HS-27A (cell line): ENCODE data around the gene TOP3B.

Source experiments
- DNase-seq: peaks from one replicate; pipeline ENCODE4 v3.0.0-alpha.2; 2012; ENCODE audit warnings: low read depth, missing footprints

The TOP3B gene

DNA sequence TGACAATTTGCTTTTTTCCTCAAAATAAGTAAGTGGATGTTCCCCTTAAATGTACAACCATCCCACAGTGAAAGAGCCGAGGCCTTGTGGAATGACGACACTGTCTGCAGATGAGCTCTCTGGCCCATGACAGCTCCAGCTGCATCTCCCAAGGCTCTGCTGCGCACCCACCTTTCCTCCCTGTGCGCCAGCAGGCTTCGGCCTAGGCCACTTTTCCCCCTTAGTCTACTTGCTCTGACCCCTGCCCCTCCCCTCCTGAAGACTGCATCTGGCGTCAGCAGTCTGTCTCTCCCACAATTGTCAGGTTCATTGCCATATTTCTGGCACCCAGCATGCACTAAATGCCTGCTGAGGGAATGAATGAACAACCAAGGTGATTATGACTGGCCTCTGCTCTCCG, 2.0 kb downstream of the TOP3B start:
- no peak for DNase-seq

DNA sequence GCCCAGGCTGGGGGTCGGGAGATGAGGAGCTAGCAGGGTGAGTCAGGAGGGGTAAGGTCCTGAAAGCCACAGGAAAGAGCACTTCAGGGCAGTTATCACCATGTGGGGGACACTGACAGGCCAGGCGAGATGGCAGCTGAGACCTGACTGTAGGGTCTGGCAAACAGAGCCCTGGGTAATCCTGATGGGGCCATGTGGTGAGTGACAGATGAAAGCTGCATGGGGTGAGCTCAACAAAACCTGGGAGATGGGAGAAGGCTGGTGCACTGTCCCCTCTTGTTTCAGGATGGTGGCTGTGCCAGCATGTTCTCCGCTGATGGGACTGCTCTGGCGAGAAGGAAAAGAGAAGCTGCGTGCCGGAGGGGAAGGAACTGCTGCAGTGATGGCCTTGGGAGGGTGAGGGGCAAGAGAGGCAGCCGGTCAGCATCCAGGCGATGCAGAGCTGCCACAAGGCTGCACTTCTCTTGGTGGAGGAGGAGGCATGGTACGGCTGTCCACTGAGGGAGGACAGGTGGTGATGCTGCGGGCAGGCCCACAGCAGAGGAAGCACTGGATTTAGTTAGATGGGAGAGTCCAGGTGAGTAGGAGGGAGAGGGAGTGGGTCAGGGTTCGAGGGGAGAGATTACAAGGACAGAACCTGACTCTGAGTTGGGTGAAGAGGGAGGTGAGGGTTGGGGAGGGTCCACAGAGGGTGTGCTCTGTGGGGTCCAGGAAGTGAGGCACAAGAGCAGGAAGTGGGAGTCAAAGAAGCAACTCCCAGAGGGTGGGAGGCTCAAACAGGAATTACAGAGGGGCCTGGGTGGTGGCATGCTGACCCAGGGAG, 3.8 kb downstream of the TOP3B start:
- DNase-seq = no peak

DNA sequence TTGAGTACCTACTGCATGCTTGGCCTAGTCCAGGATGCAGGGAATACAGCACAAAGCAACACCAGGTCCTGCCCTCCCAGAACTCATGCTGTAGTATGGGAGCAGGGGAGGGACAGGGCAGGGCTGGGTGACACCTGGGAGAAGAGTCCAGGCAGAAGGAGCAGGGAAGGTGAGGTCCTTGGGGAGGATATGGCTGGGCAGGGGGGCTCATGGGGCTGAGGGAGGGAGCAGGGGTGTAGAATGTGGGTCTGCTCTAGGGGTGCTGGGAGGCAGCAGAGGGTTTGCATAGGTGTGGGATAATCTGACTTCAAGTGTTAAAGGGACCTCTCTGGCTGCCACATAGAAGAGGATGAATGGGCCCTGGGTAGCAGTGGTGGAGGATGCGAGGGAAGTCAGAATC, 4.8 kb downstream of the TOP3B start:
- no peak for DNase-seq

DNA sequence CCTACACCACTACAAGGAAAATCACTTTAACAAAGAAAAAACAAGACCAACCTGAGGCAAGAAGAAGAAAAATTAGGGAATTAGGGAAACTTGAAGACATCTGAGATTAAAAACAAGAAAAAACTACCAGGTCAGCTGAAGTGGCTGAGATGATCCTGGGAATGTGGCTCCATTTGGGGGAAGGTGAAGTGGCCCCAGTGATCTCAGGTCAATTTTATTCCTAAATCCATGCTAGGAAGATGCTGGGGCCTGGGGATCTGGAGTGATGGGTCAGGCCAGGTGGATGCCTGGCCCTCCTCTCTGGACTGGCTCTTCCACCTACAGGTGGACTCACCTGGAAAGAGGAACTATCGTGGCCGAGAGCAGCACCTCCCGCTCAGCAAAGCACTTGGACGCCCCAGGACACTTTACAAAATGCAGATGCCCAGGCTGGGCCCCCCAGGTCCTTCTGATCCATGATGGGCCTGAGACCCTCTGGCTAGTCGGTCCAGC, 6.7 kb downstream of the TOP3B start:
- DNase-seq = no peak

DNA sequence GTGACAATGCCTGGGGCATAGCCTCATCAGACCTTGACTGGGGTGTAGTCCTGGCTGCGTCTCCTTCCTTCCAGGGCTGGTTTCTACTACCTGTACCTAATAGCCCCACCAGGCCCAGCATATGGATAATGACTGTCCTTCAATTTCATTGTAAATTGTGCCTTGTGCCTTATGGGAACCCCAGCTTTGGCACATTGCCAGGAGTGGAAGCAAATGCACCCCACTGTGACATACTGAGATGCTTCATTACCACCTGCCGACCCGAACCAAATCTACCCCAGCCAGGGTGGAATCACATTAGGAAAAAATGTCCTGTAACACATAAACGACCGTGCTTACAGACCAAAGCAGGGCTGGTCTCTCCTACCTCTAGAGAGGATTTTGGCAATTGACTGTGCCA, 7.3 kb downstream of the TOP3B start:
- no peak for DNase-seq

DNA sequence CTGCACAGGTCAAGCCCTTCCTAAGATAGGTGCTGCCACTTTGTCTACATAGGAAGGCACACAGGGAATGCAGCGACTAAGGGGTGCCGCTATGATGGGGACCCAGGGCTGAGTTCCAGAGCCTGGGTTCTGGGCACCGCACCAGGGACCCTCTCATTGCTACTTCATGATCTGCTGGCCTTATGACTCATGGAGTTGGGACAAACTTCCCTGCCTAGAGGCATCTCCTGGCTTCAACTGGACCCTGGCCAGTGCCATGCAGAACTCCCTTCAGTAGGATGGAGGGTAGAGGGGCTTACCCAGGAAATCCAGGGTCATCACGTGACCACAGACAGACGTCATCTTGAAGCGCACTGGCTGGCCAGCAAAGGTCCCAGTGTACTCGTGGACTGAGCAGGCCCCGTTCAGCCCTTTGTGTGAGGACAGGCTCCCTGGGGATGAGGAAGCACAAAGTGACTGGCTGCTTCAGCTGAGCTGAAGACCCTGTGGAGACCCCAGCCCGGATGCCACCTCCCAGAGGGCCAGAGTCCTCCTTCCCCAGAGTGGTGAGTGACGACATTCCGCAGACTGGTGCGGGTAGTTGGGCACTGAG, 8.4 kb downstream of the TOP3B start:
- no peak for DNase-seq

DNA sequence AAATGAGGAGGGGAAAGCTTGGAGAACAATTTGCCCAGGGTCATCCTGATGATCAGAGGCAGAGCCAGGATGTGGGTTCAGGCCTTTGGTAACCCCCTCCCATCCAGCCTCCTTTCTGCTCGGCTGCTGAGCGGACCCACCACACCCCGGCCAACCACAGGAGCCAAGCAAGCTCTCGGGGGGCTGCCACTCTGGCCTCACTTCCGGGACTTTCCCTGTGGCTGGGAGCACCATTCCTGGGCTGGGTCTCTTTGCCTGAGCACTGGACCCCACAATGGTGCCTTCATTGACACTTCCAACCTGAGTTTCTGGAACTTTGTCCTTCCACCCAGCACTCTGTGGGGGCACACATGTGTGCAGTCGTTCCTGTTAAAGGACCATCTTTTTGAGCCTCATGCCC, 9.8 kb downstream of the TOP3B start:
- DNase-seq = no peak

DNA sequence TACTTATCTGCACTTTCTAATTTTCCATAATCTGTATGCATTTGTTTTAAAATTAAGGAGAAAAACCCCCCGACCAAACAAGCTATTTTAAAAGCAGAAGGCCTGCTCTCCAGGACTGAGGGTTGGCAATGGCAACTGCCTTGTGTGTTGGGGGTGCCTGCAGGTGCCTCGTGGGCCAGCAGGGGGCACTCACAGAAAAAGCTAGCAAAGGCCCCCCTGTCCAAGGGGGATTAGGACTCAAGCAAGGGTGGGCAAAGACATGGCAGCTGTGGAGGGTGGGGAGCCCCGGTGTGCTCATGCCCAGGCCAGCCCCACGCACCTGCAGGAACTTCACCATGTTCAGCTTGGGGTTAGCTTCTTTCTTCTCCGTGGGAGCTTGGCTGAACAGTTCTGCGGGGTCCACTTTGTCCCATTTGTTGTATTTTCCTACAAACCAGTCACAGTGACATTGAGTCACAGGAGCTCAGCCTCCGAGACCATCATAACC, 10.3 kb downstream of the TOP3B start:
- DNase-seq = no peak

DNA sequence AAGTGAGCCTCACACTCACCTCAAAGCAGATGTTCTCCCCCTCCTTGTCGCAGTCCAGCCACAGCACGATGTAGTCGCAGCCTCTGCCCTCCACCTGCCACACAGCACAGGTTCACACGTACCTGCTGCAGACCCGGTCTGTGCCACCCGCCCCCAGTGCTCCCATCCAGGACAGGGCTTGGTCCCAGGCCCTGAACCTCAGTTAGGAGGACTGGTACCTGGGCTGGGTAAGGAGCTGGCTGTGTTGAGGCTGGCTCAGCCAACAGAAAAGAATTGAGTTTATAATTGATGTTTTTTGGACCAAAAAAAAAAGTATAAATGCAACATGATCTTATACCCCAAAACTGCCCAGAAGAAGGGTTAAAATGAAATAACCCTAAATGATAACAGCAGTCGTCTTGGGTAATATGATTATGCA, 10.7 kb downstream of the TOP3B start:
- no peak for DNase-seq

DNA sequence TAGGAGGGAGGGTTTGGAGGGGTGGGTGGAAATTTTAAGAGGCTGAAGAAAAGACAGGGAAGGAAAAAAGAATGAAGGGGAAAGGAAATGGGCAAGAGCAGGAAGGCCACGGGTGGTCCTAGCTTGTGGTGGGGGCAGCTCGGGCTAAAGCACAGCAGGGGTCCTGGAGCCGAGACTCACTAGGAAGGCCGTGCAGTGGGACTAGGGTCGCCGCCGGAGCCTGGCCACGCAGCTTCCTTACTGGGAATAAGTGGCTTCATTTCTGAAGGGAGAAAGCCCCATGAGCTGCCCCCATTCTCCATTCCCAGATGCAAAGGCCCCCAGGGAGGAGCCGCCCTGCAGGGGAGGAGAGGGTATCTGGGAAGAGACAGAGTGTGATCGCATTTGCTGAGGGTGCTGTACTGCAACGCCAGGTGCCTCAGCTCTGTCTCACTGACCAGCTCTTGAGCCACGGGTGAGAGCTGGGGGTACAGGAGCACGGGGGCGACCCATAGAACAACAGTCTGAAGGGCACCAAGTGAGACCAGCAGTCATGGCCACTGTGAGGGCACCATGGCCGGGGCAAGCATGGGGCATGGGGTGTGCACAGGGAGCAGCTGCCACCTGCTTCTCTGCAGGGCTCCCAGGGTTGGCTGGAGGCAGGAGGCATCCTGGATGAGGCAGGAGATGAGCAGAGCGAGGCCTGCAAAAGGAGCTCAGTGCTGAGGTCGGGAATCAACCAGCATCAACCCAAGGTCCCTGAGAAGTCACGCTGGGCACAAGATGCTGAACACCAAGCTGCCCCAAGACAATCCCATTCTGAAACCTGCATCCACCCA, 11.6 kb downstream of the TOP3B start:
- DNase-seq = no peak

DNA sequence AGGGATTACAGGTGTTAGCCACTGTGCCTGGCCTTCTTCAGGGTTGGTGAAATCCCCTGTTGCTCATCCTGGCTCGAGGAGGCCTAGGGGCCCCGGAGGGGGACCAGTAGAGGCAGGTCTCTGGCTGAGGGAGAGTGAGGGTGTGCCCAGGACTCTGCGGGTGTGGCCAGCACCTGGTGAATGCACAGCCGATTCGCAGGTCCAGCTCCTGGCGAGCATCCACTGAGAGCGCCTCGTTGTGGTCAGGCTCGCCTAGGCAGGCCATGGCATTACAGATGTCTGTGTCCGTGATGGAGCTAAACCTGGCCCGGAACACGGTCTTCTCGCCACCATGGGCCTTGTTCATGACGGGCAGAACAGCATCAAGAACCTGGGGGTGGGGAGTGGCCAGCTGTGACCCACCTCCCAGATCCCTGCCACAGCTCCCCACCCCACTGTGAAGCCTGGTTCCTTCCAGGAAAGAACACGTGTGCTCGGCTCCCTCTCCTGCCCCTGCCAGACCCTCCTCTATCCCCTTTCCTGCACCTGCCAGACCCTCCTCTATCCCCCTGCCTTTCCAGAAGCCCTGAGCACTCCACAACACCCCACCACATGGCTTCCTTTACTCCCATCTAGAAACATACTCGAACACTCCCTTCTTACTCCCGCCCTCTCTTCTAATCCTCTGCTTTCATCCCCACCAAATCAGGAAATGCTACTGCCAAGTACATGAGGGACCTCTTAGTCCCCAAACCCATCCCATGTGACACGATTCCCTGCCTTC, 12.4 kb downstream of the TOP3B start:
- no peak for DNase-seq

DNA sequence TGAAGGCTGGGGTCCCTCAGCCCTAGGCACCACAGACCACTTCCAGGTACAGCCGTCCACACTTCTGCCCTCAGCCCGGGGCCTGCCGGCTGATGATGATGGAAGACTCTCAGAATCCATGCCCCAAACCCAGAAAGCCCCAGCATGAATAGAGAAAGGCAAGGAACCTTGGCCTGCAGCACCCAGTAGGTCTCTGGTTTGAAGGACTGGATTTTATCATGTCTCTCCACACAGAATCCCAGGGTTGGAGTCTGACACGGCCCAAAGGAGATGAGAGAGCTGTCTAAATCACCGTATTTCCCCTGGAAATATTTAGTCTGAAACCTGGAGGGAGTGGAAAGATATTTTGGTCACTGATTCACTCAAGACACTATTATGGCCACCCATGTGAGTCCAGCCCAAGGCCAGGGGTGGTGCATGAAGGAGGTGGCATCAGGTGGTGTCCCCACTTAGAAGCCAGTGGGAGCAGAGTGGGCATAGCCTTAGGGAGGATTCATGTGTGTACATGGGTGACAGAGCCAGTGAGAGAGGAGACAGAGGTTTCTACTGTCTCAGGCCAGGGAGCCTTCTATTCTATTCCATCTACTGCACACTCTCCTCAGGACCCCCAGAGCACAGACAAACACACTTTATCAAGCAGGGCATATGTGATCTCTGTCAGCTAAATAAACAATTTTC, 14.0 kb downstream of the TOP3B start:
- DNase-seq = no peak

DNA sequence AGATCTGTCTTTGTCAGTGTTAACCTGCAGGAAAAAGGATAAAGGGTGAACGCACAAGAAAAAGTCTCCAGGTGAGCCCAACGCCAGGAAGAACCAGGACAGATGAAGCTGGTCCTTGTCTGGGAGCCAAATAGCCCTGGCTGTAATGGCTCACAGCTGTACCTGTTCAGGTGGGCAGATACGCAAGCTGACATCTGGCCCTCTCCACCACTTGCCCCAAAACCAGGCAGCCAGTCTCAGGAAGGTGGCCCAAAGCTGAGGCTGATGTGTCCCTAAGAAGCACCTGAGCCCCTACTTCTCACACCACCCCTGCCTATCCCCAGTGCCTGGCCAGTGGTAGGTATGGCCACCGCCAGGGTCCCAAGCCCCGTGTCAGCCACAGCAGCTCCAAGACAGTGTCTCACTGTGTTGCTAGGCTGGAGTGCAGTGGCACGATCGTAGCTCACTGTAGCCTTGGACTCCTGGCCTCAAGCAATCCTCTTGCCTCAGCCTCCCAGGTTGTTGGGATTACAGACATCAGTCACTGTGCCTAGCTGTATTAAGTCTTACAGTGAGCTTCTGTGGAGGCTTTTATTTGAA, 14.8 kb downstream of the TOP3B start:
- no peak for DNase-seq

DNA sequence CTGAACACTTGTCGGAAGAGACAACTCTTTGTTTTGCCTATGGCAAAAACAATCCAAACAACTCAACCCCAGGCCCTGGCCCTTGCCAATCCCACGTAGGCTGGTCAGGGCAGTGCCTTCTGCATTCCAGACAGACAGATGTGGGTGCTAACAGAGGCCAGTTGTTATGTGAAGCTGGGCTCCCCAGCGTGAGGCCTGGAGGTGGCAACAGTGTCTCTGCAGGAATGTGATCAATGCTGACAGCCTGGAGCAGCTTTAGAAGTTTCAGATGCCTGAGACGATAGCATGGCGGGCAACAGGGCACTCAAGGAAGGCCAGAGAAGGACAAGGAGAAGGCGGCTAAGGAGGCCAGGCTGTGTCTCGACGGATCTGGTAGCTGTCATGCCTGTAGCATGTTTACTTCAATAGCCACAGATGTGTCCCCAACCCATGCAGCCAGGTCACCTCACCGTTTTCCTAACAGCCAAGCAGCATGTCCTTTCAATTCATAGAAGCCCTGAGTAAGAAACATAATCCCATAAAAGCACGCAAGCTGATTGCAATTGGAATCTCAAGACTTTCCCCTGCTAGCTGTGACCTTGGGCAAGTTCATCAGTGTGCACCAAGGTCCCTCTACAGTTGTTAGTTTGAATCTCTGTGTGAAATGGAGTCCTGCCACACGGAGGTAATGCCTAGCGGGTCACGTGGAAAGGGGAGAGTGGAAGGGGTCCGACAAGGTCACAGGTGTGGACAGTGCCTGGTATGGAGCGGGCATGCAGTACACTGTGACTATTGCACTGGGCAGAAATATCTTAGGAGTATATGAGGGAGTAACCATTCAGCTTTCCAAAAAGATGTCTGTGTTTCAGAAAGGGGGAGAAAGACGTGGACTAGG, 15.7 kb downstream of the TOP3B start:
- no peak for DNase-seq

DNA sequence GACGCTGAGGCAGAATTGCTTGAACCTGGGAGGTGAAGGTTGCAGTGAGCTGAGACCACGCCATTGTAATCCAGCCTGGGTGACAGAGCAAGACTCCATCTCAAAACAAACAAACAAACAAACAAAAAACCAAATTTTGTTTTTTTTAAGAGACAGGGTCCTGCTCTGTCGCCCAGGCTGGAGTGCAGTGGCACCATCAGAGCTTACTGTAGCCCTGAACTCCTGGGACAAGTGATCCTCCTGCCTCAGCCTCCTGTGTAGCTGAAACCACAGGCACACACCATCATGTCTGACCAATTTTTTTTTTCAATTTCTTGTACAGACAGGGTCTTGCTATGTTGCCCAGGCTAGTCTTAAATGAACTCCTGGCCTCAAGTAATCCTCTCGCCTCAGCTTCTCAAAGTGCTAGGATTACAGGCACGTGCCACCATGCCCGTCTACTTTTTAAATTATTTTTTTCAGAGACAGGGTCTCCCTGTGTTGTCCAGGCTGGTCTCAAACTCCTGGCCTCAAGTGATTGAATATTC, 16.8 kb downstream of the TOP3B start:
- DNase-seq = no peak

DNA sequence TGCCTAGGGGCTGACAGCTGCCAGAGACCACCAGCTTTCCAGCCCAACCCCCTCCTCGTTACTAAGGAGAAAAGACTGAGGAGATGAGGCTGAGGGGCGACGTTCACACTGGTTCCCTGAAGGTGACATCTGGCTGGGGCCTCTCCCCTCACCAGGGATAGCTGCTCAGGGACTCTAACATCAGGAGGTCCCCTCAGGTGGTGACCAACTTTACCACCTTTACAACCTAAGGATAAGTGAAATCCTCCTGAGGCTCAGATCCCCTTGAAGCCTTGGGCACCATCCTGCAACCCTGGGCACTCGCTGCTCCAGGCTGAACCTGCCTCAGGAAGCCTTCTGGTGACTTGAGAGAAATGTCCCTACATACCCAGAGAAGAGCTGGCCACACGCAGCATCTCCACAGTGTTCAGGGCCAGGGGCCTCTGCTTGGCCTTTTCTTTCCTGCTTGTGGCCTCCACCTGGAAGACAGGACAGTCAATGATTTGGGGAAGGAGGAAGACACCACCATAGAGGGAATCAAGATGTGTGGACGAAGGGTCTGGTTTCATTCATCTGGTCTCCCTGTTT, 17.6 kb downstream of the TOP3B start:
- DNase-seq = no peak

DNA sequence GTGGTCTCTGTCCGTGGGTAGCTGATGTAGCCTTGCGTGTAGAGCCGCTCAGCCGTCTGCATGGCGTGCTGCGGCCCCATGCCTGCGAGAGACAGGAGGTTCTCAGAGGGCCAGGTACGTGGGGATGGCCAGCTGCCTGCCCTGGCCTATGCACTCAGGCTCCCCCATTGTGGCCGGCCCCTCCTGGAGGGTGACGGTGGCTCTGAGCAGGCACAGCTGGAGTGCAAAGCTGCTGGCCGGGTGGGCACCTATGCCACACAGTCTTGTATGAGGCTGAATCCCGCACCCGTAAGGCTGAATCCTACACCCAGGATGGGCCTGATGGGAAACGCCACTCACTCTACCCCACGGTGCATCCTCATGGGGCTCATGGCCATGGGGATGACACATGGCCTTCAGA, 18.4 kb downstream of the TOP3B start:
- no peak for DNase-seq

DNA sequence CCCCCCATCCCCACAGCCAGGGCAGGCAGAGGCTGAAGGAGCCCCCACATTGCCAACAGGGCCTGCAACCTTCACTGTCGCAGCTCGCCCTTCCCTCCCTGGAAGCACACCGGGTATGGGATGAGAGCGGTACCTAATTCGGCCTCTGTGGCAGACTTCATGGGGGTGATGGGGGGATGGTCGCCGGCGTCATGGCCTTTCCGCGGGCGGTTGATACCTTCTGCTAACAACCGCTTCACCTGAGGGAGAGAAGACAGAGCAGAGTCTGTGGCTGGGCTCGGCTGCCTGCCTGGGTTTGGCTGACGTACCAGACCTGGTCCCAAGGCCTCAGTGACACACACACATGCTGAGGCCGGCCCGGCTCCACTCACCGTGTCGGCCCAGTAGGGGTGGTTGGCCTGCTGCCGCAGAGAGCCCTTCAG, 18.8 kb downstream of the TOP3B start:
- no peak for DNase-seq

DNA sequence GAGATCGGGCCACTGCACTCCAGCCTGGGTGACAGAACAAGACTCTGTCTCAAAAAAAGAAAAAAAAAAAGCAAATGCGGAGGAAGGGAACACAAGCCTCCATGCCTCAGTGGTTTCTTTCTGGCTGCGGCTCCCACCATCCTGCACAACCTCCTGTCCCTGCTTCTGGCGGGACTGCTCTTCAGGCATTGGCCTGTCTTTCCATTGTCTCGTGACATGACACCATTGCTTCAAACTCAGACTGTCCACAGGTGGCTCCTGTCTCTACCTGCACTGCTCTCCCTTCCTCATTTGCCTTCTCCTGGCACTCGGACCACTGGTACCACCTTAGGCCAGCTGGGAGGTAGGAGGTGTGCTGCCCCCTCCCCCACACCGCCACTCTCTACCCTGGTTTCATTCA, 19.3 kb downstream of the TOP3B start:
- no peak for DNase-seq

DNA sequence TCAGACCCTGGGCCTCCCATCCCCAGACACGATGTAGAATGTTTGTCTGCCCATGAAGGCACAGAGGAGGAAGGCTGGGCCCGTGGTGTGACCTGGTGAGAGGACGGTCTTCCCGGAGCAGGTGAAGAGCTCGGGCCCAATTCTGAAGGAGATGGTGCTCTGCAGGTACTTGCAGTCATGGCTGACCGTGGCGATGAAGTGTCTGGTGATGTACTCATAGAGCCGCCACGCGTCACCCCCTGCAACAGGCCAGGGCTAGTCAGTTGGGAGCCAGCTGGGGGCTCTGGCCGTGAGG, 20.0 kb downstream of the TOP3B start:
- DNase-seq = no peak
